Smooth muscle cell (in vitro differentiated cells): ENCODE data around the gene SATB2. TPM values are rescaled to one million over a fixed set of nuclear protein-coding genes. Genes with fewer than 3 reads are reported as not detected.

Experiments
- DNase-seq: peaks from one replicate; lab custom pipeline; 2025; ENCODE audit not compliant: unreplicated experiment; lab: John Stamatoyannopoulos, UW
- H2AFZ ChIP-seq: fragments of 200-600 bp; sonication (generic); 2 replicates; pipeline ENCODE4 v1.6.0; 2016; ENCODE audit warnings: antibody characterized with exemption, low read depth, mild to moderate bottlenecking
- H3F3A ChIP-seq: fragments of 200-600 bp; sonication (generic); 2 replicates; pipeline ENCODE4 v1.6.0; 2017; ENCODE audit warnings: antibody characterized with exemption, low read depth
- H3K27ac ChIP-seq: fragments of 200-600 bp; sonication (generic); 2 replicates; pipeline ENCODE4 v1.5.1; 2016; ENCODE audit warnings: low read depth, mild to moderate bottlenecking
- H3K27me3 ChIP-seq: fragments of 200-600 bp; sonication (generic); 2 replicates; pipeline ENCODE4 v1.6.1; 2016; ENCODE audit warnings: low read depth, mild to moderate bottlenecking
- H3K36me3 ChIP-seq: fragments of 200-600 bp; sonication (generic); 2 replicates; pipeline ENCODE4 v1.5.1; 2016; ENCODE audit warnings: low read depth
- H3K4me1 ChIP-seq: fragments of 200-600 bp; sonication (generic); 2 replicates; pipeline ENCODE4 v1.5.1; 2016; ENCODE audit warnings: low read depth
- H3K4me2 ChIP-seq: fragments of 200-600 bp; sonication (generic); 2 replicates; pipeline ENCODE4 v1.6.0; 2016; ENCODE audit warnings: mild to moderate bottlenecking
- H3K4me3 ChIP-seq: fragments of 200-600 bp; sonication (generic); 2 replicates; pipeline ENCODE4 v1.5.1; 2016; ENCODE audit warnings: mild to moderate bottlenecking
- H3K79me2 ChIP-seq: fragments of 200-600 bp; sonication (generic); 2 replicates; pipeline ENCODE4 v1.6.0; 2016; ENCODE audit warnings: low read depth, mild to moderate bottlenecking
- H3K9ac ChIP-seq: fragments of 200-600 bp; sonication (generic); 2 replicates; pipeline ENCODE4 v1.6.0; 2016; ENCODE audit warnings: low read depth
- H3K9me3 ChIP-seq: fragments of 200-600 bp; sonication (generic); replicated peaks from 2 replicates; pipeline ENCODE4 v1.5.1; 2016; ENCODE audit warnings: low read depth
- H4K20me1 ChIP-seq: fragments of 200-600 bp; sonication (generic); 2 replicates; pipeline ENCODE4 v1.6.0; 2016; ENCODE audit warnings: low read depth
- WGBS: methylation state at CpG from one replicate; pipeline ENCODE4 v1.1.7; 2016; ENCODE audit warnings: low lambda C conversion rate; 5-methylcytosine and 5-hydroxymethylcytosine counted together
- polyA plus RNA-seq: library from polyadenylated mRNA; unstranded; fragments of >200 nt; fragmentation: Nextera tagmentation; extraction: Ambion mirVana; gene quantifications from 2 replicates; pipeline ENCODE4 v1.2.1, GENCODE V29; 2016
- total RNA-seq: library from RNA; depleted of rRNA; stranded (reverse); fragments of >200 nt; gene quantifications from 2 replicates; pipeline ENCODE4 v1.2.3, GENCODE V29; 2014
- TF ChIP-seq, protein P1 (sequence below): fragments of 200-600 bp; sonication (generic); IDR thresholded peaks from 2 replicates; pipeline ENCODE4 v1.5.1; 2017; ENCODE audit warnings: borderline replicate concordance, mild to moderate bottlenecking, antibody characterized with exemption; ENCODE audit not compliant: insufficient read depth, poor library complexity, severe bottlenecking

SATB2 gene
- total and polyA plus RNA-seq, 2 experiments from 2014 or later, result 0.73 to 12.5 TPM

GRCh38 chr2:199261936-199262335 is 195.8 kb downstream of the SATB2 start:
- no peak for DNase-seq
- peaks cover 5% of the 10 kb centered on the region for H3K4me1 ChIP-seq
- H3K36me3 ChIP-seq, result no peaks in the 10 kb centered on the region
- no peaks in the 10 kb centered on the region for H3K27me3 ChIP-seq
- H2AFZ ChIP-seq, result no peak overlapping the region
- no peak overlapping the region for H3K4me3 ChIP-seq
- H3F3A ChIP-seq, result no peaks in the 10 kb centered on the region
- no peaks in the 10 kb centered on the region for H4K20me1 ChIP-seq
- peaks cover 5% of the 10 kb centered on the region for H3K9me3 ChIP-seq
- TF ChIP-seq, protein P1, sequence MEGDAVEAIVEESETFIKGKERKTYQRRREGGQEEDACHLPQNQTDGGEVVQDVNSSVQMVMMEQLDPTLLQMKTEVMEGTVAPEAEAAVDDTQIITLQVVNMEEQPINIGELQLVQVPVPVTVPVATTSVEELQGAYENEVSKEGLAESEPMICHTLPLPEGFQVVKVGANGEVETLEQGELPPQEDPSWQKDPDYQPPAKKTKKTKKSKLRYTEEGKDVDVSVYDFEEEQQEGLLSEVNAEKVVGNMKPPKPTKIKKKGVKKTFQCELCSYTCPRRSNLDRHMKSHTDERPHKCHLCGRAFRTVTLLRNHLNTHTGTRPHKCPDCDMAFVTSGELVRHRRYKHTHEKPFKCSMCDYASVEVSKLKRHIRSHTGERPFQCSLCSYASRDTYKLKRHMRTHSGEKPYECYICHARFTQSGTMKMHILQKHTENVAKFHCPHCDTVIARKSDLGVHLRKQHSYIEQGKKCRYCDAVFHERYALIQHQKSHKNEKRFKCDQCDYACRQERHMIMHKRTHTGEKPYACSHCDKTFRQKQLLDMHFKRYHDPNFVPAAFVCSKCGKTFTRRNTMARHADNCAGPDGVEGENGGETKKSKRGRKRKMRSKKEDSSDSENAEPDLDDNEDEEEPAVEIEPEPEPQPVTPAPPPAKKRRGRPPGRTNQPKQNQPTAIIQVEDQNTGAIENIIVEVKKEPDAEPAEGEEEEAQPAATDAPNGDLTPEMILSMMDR, result no peak
- H3K79me2 ChIP-seq, result no peaks in the 10 kb centered on the region
- no peak overlapping the region for H3K9ac ChIP-seq
- H3K27ac ChIP-seq, result no peak overlapping the region
- no peak overlapping the region for H3K4me2 ChIP-seq

GRCh38 chr2:199261239-199261638 is 196.5 kb downstream of the SATB2 start:
- WGBS, result 93% methylated on average over 1 of the region's 1 CpG
- H3K4me3 ChIP-seq, result no peak overlapping the region
- H3K4me2 ChIP-seq, result no peak overlapping the region
- no peaks in the 10 kb centered on the region for H3K27me3 ChIP-seq
- H2AFZ ChIP-seq, result no peak overlapping the region
- H3K4me1 ChIP-seq, result peaks cover 5% of the 10 kb centered on the region
- DNase-seq, result no peak
- peaks cover 5% of the 10 kb centered on the region for H3K9me3 ChIP-seq
- H3K9ac ChIP-seq, result no peak overlapping the region
- no peak overlapping the region for H3K27ac ChIP-seq
- H3K36me3 ChIP-seq, result no peaks in the 10 kb centered on the region
- TF ChIP-seq, protein P1, result no peak
- no peaks in the 10 kb centered on the region for H4K20me1 ChIP-seq
- H3F3A ChIP-seq, result no peaks in the 10 kb centered on the region
- no peaks in the 10 kb centered on the region for H3K79me2 ChIP-seq

GRCh38 chr2:199259671-199260070 is 198.1 kb downstream of the SATB2 start:
- no peak overlapping the region for H3K4me3 ChIP-seq
- no peak overlapping the region for H2AFZ ChIP-seq
- no peaks in the 10 kb centered on the region for H3F3A ChIP-seq
- H3K27me3 ChIP-seq, result no peaks in the 10 kb centered on the region
- no peak overlapping the region for H3K4me2 ChIP-seq
- H3K27ac ChIP-seq, result no peak overlapping the region
- H3K36me3 ChIP-seq, result no peaks in the 10 kb centered on the region
- no peaks in the 10 kb centered on the region for H3K79me2 ChIP-seq
- peaks cover 5% of the 10 kb centered on the region for H3K4me1 ChIP-seq
- H3K9ac ChIP-seq, result no peak overlapping the region
- no peak for DNase-seq
- 66% methylated on average over 2 of the region's 2 CpGs for WGBS
- H3K9me3 ChIP-seq, result peaks cover 5% of the 10 kb centered on the region
- TF ChIP-seq, protein P1, result no peak
- no peaks in the 10 kb centered on the region for H4K20me1 ChIP-seq

- no peak overlapping the region for H3K4me3 ChIP-seq
- TF ChIP-seq, protein P1, result no peak
Measured at GRCh38 chr2:199258291-199258690, 199.4 kb downstream of the SATB2 start.

More at GRCh38 chr2:199258291-199258690, 199.4 kb downstream of the SATB2 start:
- H3K4me2 ChIP-seq, result no peak overlapping the region
- H3K4me1 ChIP-seq, result peaks cover 5% of the 10 kb centered on the region
- no peaks in the 10 kb centered on the region for H3K27me3 ChIP-seq
- H3F3A ChIP-seq, result no peaks in the 10 kb centered on the region
- H3K27ac ChIP-seq, result no peak overlapping the region
- H4K20me1 ChIP-seq, result no peaks in the 10 kb centered on the region
- H3K79me2 ChIP-seq, result no peaks in the 10 kb centered on the region
- no peak overlapping the region for H3K9ac ChIP-seq
- H3K9me3 ChIP-seq, result no peaks in the 10 kb centered on the region
- no peaks in the 10 kb centered on the region for H3K36me3 ChIP-seq
- DNase-seq, result no peak
- H2AFZ ChIP-seq, result no peak overlapping the region
